Transverse colon (tissue), 4 donors: ENCODE measurements around the gene ERF.

Source experiments
- CTCF ChIP-seq, 5 experiments: fragments of 200-600 bp in 3 of 5; fragments of 450-650 bp in 2 of 5; sonication (generic) in 3 of 5; IDR thresholded peaks; 1 replicate in 2 of 5; 2 replicates in 3 of 5; pipeline ENCODE4 v1.5.1; 2016 to 2017; ENCODE audit warnings: antibody characterized with exemption in 5 of 5, inconsistent platforms in 3 of 5, mild to moderate bottlenecking in 2 of 5, moderate library complexity in 1 of 5
- POLR2AphosphoS5 ChIP-seq, 3 donors: sonication (generic); formaldehyde crosslinking; IDR thresholded peaks; one replicate each; pipeline ENCODE4 v1.6.1; 2016; ENCODE audit warnings: antibody characterized with exemption in 3 of 3

- TF ChIP-seq POLR2AphosphoS5 (IDR thresholded peaks at IDR 0.05): no peak
- TF ChIP-seq CTCF (IDR thresholded peaks at IDR 0.05): no peak
Observed at GRCh38 chr19:42284066-42284501, 29.2 kb upstream of the ERF start.
